ENCODE data around the gene CD33.
"Not testable (repeated sequence)": the region's sequence is repeated elsewhere in the genome, so short reads cannot be mapped to it uniquely, and the experiment has no call there.

Gene CD33

DNA sequence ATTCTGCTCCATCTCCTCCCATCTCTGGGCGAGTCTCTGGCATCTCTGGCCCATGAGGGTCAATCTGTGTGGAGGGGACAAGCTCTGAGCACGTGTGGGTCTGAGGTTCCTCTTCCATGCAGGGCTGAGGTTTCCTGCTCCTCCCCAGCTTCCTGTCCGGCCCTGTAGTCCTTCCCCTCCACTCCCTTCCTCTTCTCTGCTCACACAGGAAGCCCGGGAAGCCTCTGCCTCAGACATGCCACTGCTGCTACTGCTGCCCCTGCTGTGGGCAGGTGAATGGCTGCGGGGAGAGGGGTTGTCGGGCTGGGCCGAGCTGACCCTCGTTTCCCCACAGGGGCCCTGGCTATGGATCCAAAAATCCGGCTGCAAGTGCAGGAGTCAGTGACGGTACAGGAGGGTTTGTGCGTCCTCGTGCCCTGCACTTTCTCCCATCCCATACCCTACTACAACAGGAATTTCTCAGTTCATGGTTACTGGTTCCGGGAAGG lies 14.0 kb upstream of the CD33 start:
- not testable (repeated sequence) for DNase-seq

DNA sequence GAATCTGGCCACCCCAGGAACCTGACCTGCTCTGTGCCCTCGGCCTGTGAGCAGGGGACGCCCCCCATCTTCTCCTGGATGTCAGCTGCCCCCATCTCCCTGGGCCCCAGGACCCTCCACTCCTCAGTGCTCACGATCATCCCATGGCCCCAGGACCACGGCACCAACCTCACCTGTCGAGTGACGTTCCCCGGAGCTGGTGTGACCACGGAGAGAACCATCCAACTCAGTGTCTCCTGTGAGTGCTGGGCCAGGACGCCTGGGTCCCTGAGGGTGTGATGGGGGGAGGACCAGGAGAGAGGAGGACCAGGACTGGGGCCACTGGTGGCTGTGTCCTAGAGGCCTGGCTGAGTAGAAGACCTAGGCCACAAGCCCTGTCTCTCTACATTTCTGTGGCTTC lies 13.0 kb upstream of the CD33 start:
- DNase-seq, result no peak

DNA sequence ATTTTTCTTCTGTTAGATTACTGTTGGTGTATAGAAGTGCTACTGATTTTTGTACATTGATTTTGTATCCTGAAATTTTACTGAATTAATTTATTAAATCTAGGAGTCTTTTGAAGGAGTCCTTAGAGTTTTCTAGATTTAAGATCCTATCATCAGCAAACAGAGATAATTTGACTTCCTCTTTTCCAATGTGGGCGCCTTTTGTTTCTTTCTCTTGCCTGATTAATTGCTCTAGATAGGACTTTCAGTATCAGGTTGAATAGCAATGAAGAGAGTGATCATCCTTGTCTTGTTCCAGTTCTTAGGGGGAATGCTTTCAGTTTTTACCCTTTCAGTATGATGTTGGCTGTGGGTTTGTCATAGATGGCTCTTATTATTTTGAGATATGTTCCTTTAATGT lies 5.6 kb upstream of the CD33 start:
- no peak for DNase-seq

DNA sequence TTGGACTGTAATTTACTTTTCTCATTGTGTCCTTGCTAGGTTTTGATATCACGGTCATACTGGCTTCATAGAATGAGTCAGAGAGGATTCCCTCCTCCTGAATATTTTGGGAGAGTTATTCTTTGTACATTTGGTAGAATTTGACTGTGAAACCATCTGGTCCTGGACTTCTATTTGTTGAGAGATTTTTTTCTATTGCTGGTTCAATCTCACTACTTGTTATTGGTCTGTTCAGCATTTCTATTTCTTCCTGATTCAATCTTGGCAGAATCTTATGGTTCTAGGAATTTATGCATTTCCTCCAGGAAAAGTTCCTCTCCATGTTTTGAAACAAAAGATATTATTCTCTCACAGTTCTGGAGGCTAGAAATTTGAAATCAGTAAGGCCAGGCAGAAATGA lies 4.9 kb upstream of the CD33 start:
- DNase-seq, result no peak

DNA sequence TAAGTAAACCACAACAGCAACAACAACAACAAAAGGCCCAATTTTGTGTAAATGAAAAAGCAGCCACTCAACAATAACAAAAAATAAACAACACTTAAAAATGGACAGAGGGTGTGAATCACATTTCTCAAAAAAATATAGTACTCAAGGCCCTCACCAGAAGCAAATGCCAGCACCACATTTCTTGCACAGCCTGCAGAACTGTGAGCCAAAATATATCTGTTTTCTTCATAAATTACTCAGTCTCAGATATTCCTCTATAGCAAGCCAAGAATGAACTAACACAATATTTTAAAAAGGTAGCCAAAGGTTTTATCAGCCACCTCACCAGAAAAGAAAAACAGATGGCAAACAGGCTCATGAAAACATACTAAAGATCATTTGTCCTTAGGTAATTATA lies 3.9 kb upstream of the CD33 start:
- DNase-seq, result no peak

DNA sequence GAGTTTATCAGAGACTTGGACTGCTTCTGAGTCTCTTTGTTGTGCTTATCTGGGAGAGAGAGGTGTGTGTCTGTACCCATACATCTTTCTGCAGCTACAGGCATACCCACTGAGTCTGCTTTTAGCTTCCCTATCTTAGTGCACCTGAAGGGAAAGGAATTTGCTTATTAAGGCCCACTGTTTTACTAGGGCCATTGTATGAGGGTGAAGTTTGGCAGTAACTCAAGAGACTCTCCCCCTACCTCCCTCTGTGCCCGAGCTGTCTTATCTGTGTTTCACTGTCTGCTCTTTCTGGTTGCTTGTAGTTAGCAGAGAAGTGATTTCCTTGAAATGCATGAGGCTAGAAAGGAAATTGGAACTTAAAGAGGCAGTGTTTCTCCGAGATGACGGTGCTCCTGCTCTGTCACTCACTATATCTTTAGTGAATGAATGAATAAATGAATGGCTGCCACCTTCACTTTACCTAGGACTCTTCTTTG lies 678 bp upstream of the CD33 start:
- DNase-seq, result no peak

DNA sequence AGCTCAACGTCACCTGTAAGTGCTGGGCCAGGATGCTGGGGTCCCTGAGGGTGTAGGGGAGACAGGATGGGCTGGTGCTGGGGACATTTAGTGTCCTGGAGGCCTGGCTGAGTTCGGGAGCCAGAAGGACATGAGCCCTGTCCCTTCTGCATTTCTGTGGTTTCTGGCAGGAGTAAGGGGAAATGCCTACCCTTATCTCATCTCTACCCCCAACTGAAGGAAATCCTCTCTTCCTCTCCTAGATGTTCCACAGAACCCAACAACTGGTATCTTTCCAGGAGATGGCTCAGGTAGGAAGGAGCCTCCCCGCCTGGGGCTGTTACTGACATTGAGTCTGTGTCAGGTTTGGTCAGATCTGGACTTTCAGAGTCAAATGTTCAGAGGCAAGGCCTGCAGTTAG lies 1.2 kb downstream of the CD33 start:
- DNase-seq, result no peak

DNA sequence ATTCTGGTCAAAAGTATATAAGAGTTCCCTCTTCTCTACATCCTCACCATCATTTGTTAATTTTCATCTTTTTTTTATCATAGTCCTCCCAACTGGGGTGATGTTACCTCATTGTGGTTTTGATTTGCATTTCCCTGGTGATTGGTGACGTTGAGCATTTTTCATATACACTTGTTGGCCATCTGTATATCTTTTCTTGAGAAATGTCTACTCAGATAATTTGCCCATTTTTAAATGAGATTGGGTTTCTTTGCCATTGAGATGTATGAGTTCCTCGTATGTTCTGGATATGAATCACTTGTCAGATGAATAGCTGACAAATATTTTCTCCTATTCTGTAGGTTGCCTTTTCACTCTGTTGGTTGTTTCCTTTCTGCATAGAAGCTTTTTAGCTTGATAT lies 2.4 kb downstream of the CD33 start:
- no peak for DNase-seq

DNA sequence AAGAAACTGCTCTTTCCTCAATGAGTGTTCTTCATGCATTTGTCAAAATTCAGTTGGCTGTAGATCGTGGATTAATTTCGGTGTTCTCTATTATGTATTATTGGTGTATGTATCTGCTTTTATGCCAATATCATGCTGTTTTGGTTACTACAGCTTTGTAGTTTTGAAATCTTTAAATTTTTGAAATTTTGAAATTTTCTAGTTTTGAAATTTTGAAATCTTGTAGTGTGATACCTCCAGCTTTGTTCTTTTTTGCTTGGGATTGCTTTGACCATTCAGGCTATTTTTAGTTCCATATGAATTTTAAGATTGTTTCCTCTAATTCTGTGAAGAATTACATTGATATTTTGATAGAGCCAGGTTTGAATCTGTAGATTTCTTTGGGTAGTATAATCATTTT lies 3.1 kb downstream of the CD33 start:
- DNase-seq, result no peak

DNA sequence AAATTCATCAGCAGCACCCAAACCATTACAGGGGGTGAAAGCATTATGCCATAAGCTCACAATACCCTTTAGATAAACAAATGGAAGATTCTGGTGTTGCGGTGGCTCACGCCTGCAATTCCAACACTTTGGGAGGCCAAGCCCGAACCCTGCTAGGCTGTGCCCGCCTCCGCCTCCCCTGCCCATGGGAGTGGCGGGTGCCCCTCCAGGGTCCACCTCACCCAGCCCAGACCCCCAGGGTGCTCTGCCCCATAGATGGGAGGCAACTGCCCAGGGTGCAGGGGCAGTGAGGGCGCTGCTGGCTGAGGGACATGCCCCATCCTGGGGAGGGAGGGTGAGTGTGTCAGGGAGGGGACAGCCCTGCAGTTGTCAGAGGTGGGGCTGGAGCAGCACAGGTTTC lies 16.0 kb downstream of the CD33 start:
- no peak for DNase-seq

DNA sequence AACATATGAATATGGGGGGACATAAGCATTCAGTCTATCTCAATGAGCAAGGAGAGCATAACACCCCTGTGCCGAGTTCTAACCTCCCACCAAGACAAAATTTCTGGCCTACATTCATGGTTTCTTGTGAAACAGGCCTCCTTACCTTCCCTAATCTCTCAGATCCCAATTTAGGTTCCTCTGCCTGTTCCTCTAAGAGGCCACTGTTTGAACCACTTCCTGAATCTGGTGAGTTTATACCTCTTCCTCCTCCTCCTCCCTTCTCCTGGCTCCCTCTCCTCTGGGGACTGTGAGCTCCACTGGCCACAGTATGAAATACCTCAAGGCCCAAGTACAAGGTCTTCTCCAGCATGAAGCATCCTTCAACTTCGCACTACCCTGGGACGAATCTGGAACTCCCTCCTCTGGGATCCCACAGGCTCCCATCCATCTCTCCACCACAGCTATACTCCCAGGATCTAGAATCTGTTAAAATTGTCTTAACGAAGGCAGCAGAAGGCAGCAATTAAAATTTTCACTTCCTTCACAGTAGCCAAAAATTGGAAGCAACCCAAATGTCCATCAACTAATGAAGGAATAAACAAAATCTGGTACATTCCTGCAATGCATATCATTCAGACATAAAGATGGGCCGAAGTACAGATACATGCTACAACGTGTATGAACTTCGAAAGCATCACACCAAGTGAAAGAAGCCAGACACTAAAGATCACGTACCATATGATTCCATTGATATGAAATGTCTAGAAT lies 18.2 kb downstream of the CD33 start:
- DNase-seq, result no peak

DNA sequence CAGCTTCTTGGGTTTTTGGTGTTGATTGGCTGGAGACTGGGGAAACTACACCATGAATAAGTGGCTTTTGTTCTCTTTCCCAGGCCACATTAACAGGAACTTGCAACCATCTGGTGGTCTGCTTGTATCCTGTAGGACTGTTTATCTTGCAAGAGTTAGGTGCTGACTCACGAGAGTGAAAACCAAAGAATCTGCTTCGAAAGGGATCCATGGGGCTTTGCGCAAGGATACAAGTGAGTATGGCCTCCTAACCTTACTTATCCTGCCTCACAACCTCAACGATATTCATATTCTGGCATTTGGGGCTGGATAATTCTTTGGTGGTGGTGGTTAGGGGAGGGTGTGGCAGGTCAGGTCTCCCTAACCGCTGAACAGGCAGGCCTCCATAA lies 21.3 kb downstream of the CD33 start:
- no peak for DNase-seq

DNA sequence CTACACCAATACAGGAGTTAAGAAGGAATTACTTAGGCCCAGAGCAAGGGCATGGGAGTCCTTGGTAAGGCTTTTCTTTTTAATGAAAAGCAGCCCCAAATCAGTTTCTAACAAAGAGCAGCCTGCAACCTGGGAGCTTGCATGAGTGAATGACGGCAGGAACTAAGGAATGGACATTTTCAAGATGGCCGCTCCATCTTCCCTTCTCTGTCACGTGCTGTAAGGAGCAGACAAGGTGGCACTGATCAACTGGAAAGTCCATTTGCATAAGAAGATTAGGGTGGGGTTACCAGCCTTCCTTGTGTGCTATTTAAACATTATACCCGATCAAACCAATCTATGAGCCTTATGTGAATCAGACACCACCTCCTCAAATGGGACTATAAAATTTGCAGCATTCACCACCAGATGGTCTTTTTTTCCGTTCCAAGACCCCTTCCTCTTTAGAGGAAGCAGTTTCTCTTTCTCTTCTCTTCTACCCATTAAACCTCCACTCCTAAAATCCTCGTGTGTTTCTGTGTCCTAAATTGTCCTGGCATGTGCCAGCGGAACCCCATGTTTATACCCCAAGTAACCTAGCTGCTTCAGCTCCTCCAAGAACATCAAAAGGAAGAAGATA lies 23.2 kb downstream of the CD33 start:
- DNase-seq, result no peak

DNA sequence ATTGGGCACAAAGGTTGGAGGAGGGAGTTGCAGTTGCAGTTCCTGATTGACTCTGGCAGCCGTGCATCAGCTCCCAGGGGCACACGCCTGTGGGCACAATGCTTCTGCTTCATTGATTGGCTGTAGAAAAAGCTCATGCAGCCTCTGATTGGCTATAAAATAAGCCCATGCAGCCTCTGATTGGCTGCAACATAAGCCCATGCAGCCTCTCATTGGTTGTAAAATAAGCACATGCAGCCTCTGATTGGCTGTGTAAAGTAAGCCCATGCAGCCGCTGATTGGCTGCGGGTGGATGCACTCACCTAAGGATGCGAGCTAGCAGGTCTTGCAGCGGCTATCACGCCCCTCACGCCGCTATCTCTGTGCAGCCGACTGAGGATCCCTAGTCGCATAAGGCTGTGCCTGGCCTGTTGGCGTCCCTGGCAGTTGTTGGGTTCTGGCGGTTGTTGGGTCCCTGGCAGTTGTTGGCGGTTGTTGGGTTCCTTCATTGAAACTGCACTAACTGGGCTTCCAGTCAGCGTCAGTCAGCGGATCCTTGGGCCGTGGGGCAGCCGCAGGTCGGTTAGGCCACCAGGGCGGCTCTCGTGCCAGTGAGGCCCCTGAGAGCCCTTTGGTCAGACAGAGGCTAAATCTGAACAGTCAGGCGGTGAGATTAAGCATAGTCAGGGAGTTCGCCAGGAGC lies 26.0 kb downstream of the CD33 start, which contains the start of gene SIGLECL1:
Gene SIGLECL1 (plus strand): TSS at position 295 of the 682 bp plus-strand sequence. CDS start 12,993 bp downstream, outside the sequence.
- no peak for DNase-seq

DNA sequence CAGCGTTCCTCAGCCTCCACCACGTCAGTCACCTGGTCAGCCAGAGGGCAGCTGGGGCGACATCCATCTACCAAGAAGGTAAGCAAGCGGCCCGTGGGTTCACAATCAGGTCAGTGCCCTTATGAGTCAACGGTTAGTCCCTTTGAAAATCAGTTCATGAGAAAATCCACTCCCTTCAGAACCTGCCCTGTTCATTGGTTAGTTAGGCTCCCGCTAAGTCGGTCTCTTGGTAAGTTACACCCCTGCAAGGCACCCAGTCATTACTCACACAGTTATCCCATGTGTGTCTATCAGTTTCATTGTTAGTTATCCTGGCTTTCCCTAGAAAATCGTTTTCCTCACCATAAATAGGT lies 26.6 kb downstream of the CD33 start:
- DNase-seq, result no peak

DNA sequence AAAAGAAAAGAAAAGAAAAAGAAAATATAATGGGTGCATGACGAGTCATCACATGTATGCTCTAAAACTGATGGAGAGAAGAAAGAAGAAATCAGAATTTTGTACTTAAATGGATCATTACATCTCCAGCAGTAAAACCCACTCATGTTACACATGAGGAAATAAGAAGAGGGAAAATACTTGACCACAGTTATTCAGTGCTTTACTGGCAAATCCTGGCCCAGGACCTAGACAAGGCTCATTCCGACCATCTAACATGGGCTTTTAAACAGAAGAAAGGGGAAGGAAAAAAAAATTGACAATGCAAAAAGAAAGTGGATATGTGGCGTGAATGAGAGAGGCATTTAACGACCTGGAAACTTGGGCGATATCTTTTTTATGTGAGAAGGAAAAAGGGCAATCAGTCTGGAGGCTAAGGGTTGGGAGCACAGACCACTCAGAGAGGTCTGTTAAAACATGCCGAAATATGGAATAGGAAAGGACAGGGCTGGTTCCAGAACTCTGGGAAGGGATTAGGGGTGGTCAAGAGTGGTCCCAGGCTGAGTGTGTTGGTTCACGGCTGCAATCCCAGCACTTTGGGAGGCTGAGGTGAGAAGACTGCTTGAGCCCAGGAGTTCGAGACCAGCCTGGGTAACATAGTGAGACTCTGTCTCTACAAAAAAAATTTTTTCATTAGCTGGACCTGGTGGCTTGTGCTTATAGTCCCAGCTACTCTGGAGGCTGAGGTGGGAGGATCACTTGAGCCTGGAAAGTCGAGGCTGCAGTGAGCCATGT lies 27.6 kb downstream of the CD33 start:
- no peak for DNase-seq

DNA sequence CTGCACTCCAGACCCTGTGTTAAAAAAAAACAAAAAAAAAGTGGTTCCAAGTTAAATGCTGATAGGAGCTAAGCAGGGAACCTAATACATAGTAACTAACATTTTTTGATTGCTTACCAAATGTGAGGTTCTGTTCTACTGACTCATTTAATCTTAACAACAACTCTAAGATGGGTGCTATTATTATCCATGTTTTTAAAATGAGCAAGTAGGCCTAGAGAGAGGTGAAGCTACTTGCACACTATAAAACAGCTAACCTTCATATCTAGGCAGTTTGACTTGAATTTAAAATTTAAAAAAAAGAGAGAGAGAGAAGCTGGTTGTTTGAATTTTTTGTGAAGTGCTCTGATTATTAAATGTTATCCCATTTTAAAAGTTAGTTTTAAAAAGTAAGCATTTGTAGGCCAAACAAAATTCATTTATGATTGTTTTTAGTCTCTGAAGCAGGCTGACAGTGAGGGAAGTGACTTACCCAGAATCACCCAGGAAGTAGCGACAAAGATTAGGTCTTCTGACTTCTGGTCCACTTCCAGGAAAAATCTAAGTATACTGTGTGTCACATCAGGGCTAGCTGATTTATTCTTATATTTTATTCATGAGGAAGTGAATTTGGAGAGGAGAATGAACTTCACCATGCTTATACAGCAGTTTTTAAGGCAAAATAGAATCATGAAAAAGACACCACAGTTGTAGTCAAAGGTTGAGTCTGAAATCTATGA lies 28.4 kb downstream of the CD33 start:
- DNase-seq, result no peak

DNA sequence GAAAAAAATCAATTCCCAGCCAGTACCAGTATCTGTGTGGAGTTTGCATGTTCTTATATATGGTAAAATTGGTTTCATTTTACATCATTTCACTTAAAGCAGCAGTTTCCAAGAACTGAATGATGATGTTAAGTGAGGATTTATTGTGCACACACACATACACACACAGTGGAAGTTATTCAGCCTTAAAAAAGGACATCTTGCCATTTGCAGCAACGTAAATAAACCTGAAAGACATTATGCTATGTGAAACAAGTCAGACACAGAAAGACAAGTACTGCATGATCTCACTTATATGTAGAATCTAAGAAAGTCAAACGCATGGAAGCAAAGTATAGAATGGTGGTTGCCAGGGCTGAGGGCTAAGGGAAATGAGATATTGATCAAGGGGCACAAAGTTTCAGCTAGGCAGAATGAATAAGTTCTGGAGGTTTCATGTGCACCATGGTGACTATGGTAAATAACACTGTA lies 31.3 kb downstream of the CD33 start:
- DNase-seq, result no peak

DNA sequence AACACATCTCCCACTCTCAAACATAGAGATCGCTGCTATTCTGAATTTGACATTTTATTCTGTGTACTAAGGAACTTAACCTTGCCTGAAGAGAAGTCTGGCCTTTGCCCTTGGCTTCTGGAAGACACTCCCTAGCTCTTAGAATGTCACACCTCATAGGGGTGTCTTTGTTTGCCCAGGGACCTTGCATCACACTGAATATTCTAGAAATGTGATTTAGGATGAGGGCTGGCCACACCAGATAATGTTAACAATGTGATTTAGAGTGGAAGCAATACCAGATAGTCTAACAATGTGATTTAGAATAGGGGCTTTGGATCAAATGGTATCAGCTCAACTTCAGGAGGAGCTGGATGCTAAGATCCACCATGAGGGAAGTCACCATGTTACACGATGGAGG lies 32.6 kb downstream of the CD33 start:
- no peak for DNase-seq

DNA sequence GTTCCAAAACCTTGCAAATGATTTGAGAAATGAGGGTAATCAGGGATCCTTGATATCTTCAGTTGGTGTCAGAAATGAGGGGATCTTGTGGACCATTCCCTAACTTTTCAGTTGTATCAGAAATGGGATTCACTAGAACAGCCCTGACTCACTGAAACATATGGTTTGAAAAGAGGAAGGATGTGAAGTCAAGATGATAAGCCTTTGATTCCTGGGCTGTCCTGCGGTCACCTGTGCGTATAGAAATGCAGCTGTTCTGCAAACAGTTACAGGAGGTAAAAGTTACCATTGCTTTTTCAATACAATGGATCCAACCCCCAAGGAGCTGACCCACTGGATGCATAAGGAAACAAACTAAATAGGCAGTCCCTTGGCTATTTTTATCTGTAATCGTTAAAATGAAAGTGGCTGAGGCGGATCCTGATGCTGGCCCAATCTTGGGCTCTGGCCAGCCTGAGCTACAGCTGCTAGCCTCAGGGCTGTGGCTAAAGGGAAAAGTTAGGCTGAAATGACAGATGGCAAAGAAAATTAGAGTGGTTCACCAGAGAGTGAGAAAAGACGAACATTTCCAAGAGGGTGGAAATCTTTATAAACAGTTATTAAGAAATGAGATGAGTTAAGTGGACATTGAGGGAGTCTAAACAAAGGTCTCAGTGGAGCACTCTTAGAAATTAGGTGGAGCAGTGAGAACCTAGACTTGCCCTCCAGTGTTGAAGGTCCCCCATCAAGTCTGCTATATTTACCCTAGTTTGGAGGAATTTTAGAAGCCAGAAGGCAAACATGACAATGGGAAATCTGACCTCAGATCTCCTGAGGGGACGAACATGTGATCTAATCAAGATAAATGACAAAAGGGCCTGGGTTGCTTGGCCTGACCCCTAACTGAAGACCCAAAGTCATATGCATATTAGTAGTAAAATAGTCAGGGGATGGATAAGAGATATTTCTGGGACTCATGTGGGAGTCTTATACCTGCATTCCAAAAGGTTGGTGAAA lies 33.6 kb downstream of the CD33 start:
- no peak for DNase-seq

Measured in CD4-positive, alpha-beta T cell treated with Interleukin-21 for 1 hour (primary cell).